Measurements from ENCODE around the gene ITGA11. TPM values are rescaled to one million over a fixed set of nuclear protein-coding genes. Genes with fewer than 3 reads are reported as not detected.

Gene ITGA11
- total and polyA plus RNA-seq, 2 experiments from 2014 or later = 0.03 to 0.40 TPM

DNA sequence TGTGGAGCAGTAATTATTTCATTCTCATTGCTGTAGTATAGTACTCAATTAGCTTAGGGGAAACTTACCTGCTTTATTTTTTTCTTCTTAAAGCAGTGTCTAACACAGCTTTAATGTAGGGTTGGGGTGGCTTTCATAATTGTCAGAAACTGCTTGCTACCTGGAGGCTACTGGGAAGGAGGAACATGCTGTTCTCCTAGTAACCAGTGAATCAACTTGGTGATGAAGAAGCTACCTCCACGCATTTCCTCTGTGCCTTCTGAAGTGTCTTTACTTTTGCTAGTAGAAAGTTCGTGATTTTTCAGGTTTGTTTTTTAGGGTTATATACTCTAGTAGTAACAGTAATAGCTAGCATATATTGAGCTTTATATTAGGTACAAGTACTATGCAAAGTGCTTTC lies 142.9 kb downstream of the ITGA11 start:
- Histone ChIP-seq H3K27me3 (ENCODE audit: insufficient read depth) (no peaks in the 10 kb centered on the region), H2AFZ (no peak overlapping the region), H3K36me3 (ENCODE audit: insufficient read depth) (peaks cover 5% of the 10 kb centered on the region; the same call in 1 of the 2 replicates), H3K4me1 (ENCODE audit: insufficient read depth) (peaks cover 74% of the 10 kb centered on the region), H3K79me2 (replicated peaks; ENCODE audit: insufficient read depth) (peaks cover 99% of the 10 kb centered on the region), H3K4me2 (no peak overlapping the region), H3K9me2 (ENCODE audit: insufficient read depth) (no peaks in the 10 kb centered on the region), H3K4me3 (no peak overlapping the region), H3K27ac (ENCODE audit: low read depth) (no peak overlapping the region), H4K20me1 (replicated peaks; ENCODE audit: insufficient read depth) (peaks cover 30% of the 10 kb centered on the region), H3F3A (replicated peaks; ENCODE audit: low read depth) (no peaks in the 10 kb centered on the region; the same call in 1 of the 2 replicates)
- H3K27me3 Mint-ChIP-seq (ENCODE audit: insufficient read depth, low read depth, poor library complexity) = peaks cover 5% of the 10 kb centered on the region
- H3K4me1 Mint-ChIP-seq = peaks cover 68% of the 10 kb centered on the region
- ATAC-seq (no peak), DNase-seq (ENCODE audit: low spot score) (no peak)
- TF ChIP-seq ZNF114 (CRISPR knock-in tag; IDR thresholded peaks at IDR 0.05) (no peak), ZNF331 (CRISPR knock-in tag; IDR thresholded peaks at IDR 0.05; ENCODE audit: low read depth) (no peak), CTCF (conservative IDR thresholded peaks at IDR 0.05; ENCODE audit: low read depth in 2 of 2) (no peak), JUNB (IDR thresholded peaks at IDR 0.05; ENCODE audit: unreplicated experiment) (no peak), STAT1 (IDR thresholded peaks at IDR 0.05; ENCODE audit: unreplicated experiment) (no peak), EZH2 (IDR thresholded peaks at IDR 0.05; ENCODE audit: low read depth, unreplicated experiment) (no peak), NANOG (IDR thresholded peaks at IDR 0.05; ENCODE audit: borderline replicate concordance) (no peak), POLR2AphosphoS5 (IDR thresholded peaks at IDR 0.05; ENCODE audit: low read depth) (no peak), EZH2phosphoT487 (IDR thresholded peaks at IDR 0.05; ENCODE audit: unreplicated experiment) (no peak), CREB1 (CRISPR knock-in tag; IDR thresholded peaks at IDR 0.05; ENCODE audit: low read depth) (no peak)
- TF ChIP-seq, protein P1, sequence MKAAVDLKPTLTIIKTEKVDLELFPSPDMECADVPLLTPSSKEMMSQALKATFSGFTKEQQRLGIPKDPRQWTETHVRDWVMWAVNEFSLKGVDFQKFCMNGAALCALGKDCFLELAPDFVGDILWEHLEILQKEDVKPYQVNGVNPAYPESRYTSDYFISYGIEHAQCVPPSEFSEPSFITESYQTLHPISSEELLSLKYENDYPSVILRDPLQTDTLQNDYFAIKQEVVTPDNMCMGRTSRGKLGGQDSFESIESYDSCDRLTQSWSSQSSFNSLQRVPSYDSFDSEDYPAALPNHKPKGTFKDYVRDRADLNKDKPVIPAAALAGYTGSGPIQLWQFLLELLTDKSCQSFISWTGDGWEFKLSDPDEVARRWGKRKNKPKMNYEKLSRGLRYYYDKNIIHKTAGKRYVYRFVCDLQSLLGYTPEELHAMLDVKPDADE (IDR thresholded peaks at IDR 0.05) = no peak
- TF ChIP-seq, protein P2, sequence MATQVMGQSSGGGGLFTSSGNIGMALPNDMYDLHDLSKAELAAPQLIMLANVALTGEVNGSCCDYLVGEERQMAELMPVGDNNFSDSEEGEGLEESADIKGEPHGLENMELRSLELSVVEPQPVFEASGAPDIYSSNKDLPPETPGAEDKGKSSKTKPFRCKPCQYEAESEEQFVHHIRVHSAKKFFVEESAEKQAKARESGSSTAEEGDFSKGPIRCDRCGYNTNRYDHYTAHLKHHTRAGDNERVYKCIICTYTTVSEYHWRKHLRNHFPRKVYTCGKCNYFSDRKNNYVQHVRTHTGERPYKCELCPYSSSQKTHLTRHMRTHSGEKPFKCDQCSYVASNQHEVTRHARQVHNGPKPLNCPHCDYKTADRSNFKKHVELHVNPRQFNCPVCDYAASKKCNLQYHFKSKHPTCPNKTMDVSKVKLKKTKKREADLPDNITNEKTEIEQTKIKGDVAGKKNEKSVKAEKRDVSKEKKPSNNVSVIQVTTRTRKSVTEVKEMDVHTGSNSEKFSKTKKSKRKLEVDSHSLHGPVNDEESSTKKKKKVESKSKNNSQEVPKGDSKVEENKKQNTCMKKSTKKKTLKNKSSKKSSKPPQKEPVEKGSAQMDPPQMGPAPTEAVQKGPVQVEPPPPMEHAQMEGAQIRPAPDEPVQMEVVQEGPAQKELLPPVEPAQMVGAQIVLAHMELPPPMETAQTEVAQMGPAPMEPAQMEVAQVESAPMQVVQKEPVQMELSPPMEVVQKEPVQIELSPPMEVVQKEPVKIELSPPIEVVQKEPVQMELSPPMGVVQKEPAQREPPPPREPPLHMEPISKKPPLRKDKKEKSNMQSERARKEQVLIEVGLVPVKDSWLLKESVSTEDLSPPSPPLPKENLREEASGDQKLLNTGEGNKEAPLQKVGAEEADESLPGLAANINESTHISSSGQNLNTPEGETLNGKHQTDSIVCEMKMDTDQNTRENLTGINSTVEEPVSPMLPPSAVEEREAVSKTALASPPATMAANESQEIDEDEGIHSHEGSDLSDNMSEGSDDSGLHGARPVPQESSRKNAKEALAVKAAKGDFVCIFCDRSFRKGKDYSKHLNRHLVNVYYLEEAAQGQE (IDR thresholded peaks at IDR 0.05; ENCODE audit: unreplicated experiment) = no peak
- H3K36me3 Mint-ChIP-seq (ENCODE audit: low read depth) = peaks cover 44% of the 10 kb centered on the region
- no peak overlapping the region; the same call in 1 of the 2 replicates for H3K27ac Mint-ChIP-seq
- peaks cover 10% of the 10 kb centered on the region; the same call in 2 of the 3 replicates for H3K9me3 Mint-ChIP-seq
- H3K4me3 Mint-ChIP-seq = no peak overlapping the region

All from GM23338 (cell line).